GM21825 (cell line): ENCODE data around the gene BUD13.
"Not testable (repeated sequence)": the region's sequence is repeated elsewhere in the genome, so short reads cannot be mapped to it uniquely, and the experiment has no call there.

Source experiments
- ATAC-seq: cut with Tn5 transposase; IDR thresholded peaks from one replicate; pipeline ENCODE4 v1.9.1; 2021; ENCODE audit warnings: mild to moderate bottlenecking, moderate library complexity; ENCODE audit not compliant: unreplicated experiment

The BUD13 gene

GRCh38 chr11:116762132-116762531 is 10.7 kb downstream of the BUD13 start:
- no peak for ATAC-seq

GRCh38 chr11:116756044-116756443 is 16.7 kb downstream of the BUD13 start:
- ATAC-seq = not testable (repeated sequence)

GRCh38 chr11:116750070-116750718 is 22.6 kb downstream of the BUD13 start:
- ATAC-seq = no peak

- no peak for ATAC-seq
Measured at GRCh38 chr11:116742104-116742503, 30.7 kb downstream of the BUD13 start.

GRCh38 chr11:116740741-116741140 is 32.0 kb downstream of the BUD13 start:
- ATAC-seq = no peak

GRCh38 chr11:116738975-116739374 is 33.8 kb downstream of the BUD13 start:
- ATAC-seq = no peak

GRCh38 chr11:116736763-116737162 is 36.0 kb downstream of the BUD13 start:
- ATAC-seq = no peak

- ATAC-seq = no peak
Measured at GRCh38 chr11:116733969-116734508, 38.7 kb downstream of the BUD13 start.

- ATAC-seq = no peak
Measured at GRCh38 chr11:116733043-116733755, 39.6 kb downstream of the BUD13 start.

- ATAC-seq = peak; percentile 69
Measured at GRCh38 chr11:116732271-116733042, 40.3 kb downstream of the BUD13 start.

- ATAC-seq = no peak
Measured at GRCh38 chr11:116731821-116732220, 41.0 kb downstream of the BUD13 start.

- no peak for ATAC-seq
Measured at GRCh38 chr11:116731097-116731761, 41.6 kb downstream of the BUD13 start.

- ATAC-seq = no peak
Measured at GRCh38 chr11:116730601-116731000, 42.2 kb downstream of the BUD13 start.

- no peak for ATAC-seq
Measured at GRCh38 chr11:116730241-116730561, 42.6 kb downstream of the BUD13 start.

- no peak for ATAC-seq
Measured at GRCh38 chr11:116729501-116730240, 43.1 kb downstream of the BUD13 start.

- no peak for ATAC-seq
Measured at GRCh38 chr11:116727990-116728389, 44.8 kb downstream of the BUD13 start.

GRCh38 chr11:116725434-116726221 is 47.2 kb downstream of the BUD13 start:
- no peak for ATAC-seq

GRCh38 chr11:116724813-116725212 is 48.0 kb downstream of the BUD13 start:
- ATAC-seq = no peak

GRCh38 chr11:116723511-116723910 is 49.3 kb downstream of the BUD13 start:
- no peak for ATAC-seq

- no peak for ATAC-seq
Measured at GRCh38 chr11:116721988-116722387, 50.8 kb downstream of the BUD13 start.
